K562 (cell line): ENCODE results near the gene SYT6. TPM values are rescaled to one million over a fixed set of nuclear protein-coding genes. Genes with fewer than 3 reads are reported as not detected.
A peak's percentile ranks its signal among the peaks of the same experiment; 100 is the strongest.

ENCODE experiments used
- CBFA2T3 ChIP-seq: fragments of 450-650 bp; IDR thresholded peaks from 2 replicates; pipeline ENCODE4 v1.6.1; 2017
- ETV6 ChIP-seq, 3 experiments: fragments of 150-350 bp in 1 of 3; sonication (generic) in 1 of 3; formaldehyde crosslinking in 1 of 3; IDR thresholded peaks; 2 replicates each; pipeline versions ENCODE4 v1.6.1 to v1.8.0; 2014 to 2022; ENCODE audit warnings: borderline replicate concordance in 2 of 3, low read depth in 2 of 3, antibody characterized with exemption in 1 of 3, low read length in 1 of 3, mild to moderate bottlenecking in 1 of 3, missing genetic modification reagents in 1 of 3
- HDAC8 ChIP-seq: fragments of 450-650 bp; IDR thresholded peaks from 2 replicates; pipeline ENCODE4 v1.6.1; 2016; ENCODE audit warnings: mild to moderate bottlenecking, missing genetic modification characterization, moderate library complexity, missing compliant biosample characterization
- HEY1 ChIP-seq: fragments of 250-450 bp; sonication (Bioruptor Pico); IDR thresholded peaks from 2 replicates; pipeline ENCODE4 v1.5.0; 2020; ENCODE audit warnings: mild to moderate bottlenecking, moderate library complexity, borderline replicate concordance
- RBM34 ChIP-seq: fragments of 200-400 bp; formaldehyde crosslinking; IDR thresholded peaks from 2 replicates; pipeline ENCODE4 v1.6.1; 2018; ENCODE audit warnings: low read length, borderline replicate concordance; ENCODE audit not compliant: insufficient read depth
- TEAD2 ChIP-seq: fragments of 450-650 bp; IDR thresholded peaks from 2 replicates; pipeline ENCODE4 v1.6.1; 2016; ENCODE audit warnings: missing genetic modification characterization, control low read depth, missing compliant biosample characterization
- ZNF146 ChIP-seq: IDR thresholded peaks from one replicate; pipeline ENCODE4 v1.6.1; 2018; ENCODE audit warnings: missing compliant biosample characterization; ENCODE audit not compliant: unreplicated experiment
- ZNF551 ChIP-seq: fragments of 250-450 bp; sonication (Bioruptor Pico); IDR thresholded peaks from 2 replicates; pipeline ENCODE4 v1.5.0; 2021; ENCODE audit warnings: mild to moderate bottlenecking, moderate library complexity
- ZNF764 ChIP-seq: fragments of 250-450 bp; sonication (Bioruptor Pico); IDR thresholded peaks from 2 replicates; pipeline ENCODE4 v1.4.0; 2020; ENCODE audit warnings: low read depth, mild to moderate bottlenecking, moderate library complexity
- polyA plus RNA-seq, 8 experiments: library from polyadenylated mRNA; depleted of rRNA in 4 of 8; stranded (reverse) in 5 of 8; unstranded in 3 of 8; fragments of >200 nt; fragmentation: Nextera tagmentation in 2 of 8; fragmentation: Illumina TruSeq in 1 of 8; extraction: Ambion mirVana in 2 of 8; extraction: Trizol in 1 of 8; gene quantifications; 2 replicates each; pipeline versions ENCODE4 v1.2.1 to v1.2.3, GENCODE V29; 2011 to 2014; ENCODE audit warnings: inconsistent platforms in 1 of 8, missing spikeins in 1 of 8
- total RNA-seq, 7 experiments: library from RNA; depleted of rRNA in 6 of 7; stranded (reverse); fragments of >200 nt in 6 of 7; fragmentation: Illumina TruSeq in 2 of 7; extraction: Trizol in 2 of 7; gene quantifications; 2 replicates each; pipeline versions ENCODE4 v1.2.1 to v1.2.3, GENCODE V29; 2011 to 2021; ENCODE audit warnings: low replicate concordance in 1 of 7
- TF ChIP-seq, protein P1 (sequence below): fragments of 450-650 bp; formaldehyde crosslinking; IDR thresholded peaks from 2 replicates; pipeline ENCODE4 v1.4.0; 2020; ENCODE audit warnings: mild to moderate bottlenecking, moderate library complexity
- TF ChIP-seq, protein P2 (sequence below): sonication (generic); formaldehyde crosslinking; IDR thresholded peaks from 2 replicates; pipeline ENCODE4 v1.8.0; 2022; ENCODE audit warnings: mild to moderate bottlenecking, missing genetic modification reagents
- TF ChIP-seq, protein P3 (sequence below): sonication (generic); formaldehyde crosslinking; IDR thresholded peaks from 2 replicates; pipeline ENCODE4 v1.4.0; 2020; ENCODE audit warnings: mild to moderate bottlenecking, missing genetic modification reagents
- TF ChIP-seq, protein P4 (sequence below), 3 experiments: fragments of 200-800 bp in 1 of 3; fragments of 250-450 bp in 1 of 3; fragments of 450-650 bp in 1 of 3; sonication (Bioruptor Pico) in 1 of 3; sonication (Bioruptor generic) in 1 of 3; formaldehyde crosslinking in 1 of 3; IDR thresholded peaks; 2 replicates each; pipeline versions ENCODE4 v1.6.1 to v1.8.0; 2016 to 2022; ENCODE audit warnings: mild to moderate bottlenecking in 2 of 3, missing genetic modification characterization in 2 of 3, missing compliant biosample characterization in 1 of 3, moderate library complexity in 1 of 3

The SYT6 gene
- total and polyA plus RNA-seq, 9 of the 15 experiments (the other 6 are each of a cell fraction or from before 2014, with no cell fraction given), result 0.06 TPM; not detected in 8

DNA sequence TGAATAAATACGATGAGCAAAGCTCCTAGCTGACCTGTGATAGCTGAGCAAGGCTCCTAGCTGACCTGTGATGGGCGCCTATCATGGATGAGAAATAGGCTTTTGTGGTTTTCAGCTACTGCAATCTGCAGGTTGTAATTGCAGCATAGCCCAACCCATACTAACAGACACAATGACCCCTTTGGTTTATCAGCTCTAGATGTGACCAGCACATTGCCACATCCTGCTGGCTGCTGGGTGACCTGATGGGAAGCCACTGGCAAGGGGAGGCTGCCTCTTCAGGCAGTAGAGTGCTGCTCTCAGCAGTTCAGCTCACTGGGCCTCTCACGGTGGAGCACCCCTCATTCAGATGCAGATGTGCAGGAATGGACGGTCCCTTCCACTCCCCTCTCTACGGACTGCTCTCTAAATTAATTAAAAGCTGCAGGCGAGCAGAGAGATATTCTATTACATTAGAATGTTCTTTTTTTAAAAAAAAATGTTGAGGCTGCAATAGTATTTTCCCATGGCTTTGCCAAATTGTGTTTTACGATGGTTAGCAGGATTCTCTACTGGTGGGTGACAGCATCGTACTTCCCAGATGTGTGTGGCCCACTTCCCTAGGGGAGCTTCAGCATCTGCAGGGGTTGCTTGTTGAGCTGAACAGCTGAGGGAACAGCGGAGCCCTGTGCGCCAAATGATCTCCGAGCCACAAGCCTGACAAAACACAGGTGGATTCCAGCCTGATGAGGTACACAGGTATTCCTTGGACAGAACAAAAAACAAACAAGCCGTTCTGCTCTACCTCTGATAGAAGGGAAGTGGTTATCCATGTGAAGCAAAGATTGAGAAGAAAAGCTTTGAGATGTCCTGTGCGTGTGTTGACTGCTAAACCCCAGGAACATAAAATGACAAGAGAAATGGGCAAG is 65.0 kb downstream of the SYT6 start (continued):
- TF ChIP-seq, protein P1, sequence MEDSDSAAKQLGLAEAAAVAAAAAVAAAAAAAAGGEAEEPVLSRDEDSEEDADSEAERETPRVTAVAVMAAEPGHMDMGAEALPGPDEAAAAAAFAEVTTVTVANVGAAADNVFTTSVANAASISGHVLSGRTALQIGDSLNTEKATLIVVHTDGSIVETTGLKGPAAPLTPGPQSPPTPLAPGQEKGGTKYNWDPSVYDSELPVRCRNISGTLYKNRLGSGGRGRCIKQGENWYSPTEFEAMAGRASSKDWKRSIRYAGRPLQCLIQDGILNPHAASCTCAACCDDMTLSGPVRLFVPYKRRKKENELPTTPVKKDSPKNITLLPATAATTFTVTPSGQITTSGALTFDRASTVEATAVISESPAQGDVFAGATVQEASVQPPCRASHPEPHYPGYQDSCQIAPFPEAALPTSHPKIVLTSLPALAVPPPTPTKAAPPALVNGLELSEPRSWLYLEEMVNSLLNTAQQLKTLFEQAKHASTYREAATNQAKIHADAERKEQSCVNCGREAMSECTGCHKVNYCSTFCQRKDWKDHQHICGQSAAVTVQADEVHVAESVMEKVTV (CRISPR knock-in tag), result no peak
- TF ChIP-seq, protein P2, sequence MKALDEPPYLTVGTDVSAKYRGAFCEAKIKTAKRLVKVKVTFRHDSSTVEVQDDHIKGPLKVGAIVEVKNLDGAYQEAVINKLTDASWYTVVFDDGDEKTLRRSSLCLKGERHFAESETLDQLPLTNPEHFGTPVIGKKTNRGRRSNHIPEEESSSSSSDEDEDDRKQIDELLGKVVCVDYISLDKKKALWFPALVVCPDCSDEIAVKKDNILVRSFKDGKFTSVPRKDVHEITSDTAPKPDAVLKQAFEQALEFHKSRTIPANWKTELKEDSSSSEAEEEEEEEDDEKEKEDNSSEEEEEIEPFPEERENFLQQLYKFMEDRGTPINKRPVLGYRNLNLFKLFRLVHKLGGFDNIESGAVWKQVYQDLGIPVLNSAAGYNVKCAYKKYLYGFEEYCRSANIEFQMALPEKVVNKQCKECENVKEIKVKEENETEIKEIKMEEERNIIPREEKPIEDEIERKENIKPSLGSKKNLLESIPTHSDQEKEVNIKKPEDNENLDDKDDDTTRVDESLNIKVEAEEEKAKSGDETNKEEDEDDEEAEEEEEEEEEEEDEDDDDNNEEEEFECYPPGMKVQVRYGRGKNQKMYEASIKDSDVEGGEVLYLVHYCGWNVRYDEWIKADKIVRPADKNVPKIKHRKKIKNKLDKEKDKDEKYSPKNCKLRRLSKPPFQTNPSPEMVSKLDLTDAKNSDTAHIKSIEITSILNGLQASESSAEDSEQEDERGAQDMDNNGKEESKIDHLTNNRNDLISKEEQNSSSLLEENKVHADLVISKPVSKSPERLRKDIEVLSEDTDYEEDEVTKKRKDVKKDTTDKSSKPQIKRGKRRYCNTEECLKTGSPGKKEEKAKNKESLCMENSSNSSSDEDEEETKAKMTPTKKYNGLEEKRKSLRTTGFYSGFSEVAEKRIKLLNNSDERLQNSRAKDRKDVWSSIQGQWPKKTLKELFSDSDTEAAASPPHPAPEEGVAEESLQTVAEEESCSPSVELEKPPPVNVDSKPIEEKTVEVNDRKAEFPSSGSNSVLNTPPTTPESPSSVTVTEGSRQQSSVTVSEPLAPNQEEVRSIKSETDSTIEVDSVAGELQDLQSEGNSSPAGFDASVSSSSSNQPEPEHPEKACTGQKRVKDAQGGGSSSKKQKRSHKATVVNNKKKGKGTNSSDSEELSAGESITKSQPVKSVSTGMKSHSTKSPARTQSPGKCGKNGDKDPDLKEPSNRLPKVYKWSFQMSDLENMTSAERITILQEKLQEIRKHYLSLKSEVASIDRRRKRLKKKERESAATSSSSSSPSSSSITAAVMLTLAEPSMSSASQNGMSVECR (CRISPR knock-in tag), result no peak
- TF ChIP-seq ZNF146 (no peak), RBM34 (no peak), TEAD2 (tag) (no peak), HDAC8 (no peak), CBFA2T3 (peak; percentile 75), HEY1 (CRISPR knock-in tag) (no peak), ETV6 (IDR thresholded peaks at IDR 0.05; ENCODE audit: borderline replicate concordance in 1 of 2, low read depth in 2 of 2, low read length in 1 of 2) (no peak), ETV6 (CRISPR knock-in tag; IDR thresholded peaks at IDR 0.05; ENCODE audit: borderline replicate concordance) (no peak), ZNF551 (no peak), ZNF764 (CRISPR knock-in tag) (no peak)
- TF ChIP-seq, protein P3, sequence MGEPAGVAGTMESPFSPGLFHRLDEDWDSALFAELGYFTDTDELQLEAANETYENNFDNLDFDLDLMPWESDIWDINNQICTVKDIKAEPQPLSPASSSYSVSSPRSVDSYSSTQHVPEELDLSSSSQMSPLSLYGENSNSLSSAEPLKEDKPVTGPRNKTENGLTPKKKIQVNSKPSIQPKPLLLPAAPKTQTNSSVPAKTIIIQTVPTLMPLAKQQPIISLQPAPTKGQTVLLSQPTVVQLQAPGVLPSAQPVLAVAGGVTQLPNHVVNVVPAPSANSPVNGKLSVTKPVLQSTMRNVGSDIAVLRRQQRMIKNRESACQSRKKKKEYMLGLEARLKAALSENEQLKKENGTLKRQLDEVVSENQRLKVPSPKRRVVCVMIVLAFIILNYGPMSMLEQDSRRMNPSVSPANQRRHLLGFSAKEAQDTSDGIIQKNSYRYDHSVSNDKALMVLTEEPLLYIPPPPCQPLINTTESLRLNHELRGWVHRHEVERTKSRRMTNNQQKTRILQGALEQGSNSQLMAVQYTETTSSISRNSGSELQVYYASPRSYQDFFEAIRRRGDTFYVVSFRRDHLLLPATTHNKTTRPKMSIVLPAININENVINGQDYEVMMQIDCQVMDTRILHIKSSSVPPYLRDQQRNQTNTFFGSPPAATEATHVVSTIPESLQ (CRISPR knock-in tag), result no peak
- TF ChIP-seq, protein P4, sequence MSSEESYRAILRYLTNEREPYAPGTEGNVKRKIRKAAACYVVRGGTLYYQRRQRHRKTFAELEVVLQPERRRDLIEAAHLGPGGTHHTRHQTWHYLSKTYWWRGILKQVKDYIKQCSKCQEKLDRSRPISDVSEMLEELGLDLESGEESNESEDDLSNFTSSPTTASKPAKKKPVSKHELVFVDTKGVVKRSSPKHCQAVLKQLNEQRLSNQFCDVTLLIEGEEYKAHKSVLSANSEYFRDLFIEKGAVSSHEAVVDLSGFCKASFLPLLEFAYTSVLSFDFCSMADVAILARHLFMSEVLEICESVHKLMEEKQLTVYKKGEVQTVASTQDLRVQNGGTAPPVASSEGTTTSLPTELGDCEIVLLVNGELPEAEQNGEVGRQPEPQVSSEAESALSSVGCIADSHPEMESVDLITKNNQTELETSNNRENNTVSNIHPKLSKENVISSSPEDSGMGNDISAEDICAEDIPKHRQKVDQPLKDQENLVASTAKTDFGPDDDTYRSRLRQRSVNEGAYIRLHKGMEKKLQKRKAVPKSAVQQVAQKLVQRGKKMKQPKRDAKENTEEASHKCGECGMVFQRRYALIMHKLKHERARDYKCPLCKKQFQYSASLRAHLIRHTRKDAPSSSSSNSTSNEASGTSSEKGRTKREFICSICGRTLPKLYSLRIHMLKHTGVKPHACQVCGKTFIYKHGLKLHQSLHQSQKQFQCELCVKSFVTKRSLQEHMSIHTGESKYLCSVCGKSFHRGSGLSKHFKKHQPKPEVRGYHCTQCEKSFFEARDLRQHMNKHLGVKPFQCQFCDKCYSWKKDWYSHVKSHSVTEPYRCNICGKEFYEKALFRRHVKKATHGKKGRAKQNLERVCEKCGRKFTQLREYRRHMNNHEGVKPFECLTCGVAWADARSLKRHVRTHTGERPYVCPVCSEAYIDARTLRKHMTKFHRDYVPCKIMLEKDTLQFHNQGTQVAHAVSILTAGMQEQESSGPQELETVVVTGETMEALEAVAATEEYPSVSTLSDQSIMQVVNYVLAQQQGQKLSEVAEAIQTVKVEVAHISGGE (CRISPR knock-in tag; IDR thresholded peaks at IDR 0.05), result peak in 1 of 3 experiments; percentile 59; a peak in 1 of 6 replicates
